GM18508 (cell line): ENCODE results near the gene SMIM35.
"Not testable (repeated sequence)": the region's sequence is repeated elsewhere in the genome, so short reads cannot be mapped to it uniquely, and the experiment has no call there.

ENCODE experiments used
- ATAC-seq: cut with Tn5 transposase; IDR thresholded peaks from one replicate; pipeline ENCODE4 v1.9.1; 2021; ENCODE audit warnings: moderate number of reproducible peaks; ENCODE audit not compliant: insufficient read depth, unreplicated experiment

Gene SMIM35

DNA sequence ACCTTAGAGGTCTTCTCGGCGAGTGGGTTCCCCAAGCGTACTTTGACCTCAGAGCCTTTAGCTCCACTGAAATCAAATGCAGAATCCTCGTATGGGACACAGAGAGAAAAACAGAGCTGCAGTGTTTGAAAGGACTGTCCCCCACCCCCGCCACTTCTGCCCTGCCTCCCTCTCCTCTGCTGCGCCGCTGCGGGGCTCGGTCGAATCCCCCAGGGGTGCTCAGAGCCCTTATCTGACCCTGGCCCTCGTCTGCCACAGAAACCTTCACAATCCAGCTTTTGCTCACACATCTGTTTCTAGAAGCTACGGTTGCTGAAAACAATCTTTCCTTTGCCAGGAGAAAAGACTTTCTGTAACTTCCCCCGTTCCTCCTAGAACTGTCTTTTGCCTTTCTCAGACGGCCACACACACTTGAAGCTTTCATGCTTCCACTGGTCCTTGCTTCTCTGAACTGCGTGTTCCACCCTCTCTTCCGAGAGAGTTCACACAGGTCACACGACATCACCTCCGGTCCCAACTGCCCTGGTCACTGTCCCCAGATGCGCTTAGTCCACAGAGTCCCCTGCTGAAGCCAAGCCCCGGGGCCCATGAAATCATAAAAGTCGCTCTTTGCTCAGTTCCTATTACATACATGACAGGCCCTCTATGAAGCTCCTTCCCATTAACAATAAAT lies 3.7 kb downstream of the SMIM35 start:
- no peak for ATAC-seq

DNA sequence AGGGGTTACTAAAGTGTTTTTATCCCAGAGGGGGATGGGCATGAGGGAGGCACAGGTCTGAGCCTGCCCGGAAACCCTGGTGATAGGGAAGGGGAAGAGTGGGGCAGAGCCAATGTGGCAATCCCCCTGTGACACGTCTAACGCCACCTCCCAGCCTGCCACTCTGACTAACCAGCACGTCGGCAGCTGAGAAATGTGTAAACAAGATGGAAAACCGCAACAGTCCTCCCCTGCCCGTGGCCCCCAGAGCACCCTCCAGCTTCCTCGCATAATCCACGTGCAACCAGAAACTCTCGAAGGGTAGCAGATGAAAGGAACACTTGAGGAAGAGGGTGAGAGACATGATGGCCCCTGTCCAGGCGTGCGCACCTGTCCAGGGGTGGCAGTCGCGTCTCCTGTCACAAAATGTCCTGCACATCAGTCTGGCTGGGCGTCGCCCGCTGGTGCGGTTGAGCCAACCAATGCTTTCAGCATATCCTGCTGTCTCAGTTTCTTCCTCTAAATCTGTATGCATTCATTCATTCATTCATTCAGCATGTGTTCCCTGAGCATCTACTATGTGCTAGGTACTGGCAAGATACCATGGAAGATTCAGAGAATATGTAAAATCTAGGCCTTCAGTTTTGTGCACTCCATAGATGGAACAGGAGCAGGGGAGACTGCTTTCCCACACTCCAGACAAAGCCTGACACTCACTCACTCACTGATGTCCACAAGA lies 5.4 kb downstream of the SMIM35 start:
- ATAC-seq: no peak

DNA sequence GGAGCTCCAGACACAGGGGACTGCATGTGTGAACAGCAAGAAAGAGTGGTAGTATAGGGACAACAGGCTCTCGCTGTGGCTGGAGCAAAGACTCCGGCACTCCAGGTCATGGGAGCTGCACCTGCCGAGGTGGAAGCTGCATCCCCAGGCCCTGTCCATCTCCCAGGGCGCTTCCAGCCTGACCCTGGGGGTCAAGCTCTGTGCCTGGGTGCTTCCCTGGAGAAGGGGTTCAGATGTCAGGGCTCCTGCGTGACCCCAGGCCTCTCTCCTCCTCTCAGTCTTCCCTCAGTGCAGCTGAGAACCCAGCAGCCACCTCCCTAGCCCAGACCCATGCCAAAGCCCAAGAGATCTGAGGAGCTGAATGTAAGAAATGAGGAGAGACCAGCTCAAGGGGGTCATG lies 6.5 kb downstream of the SMIM35 start:
- ATAC-seq: no peak

- ATAC-seq: no peak
Observed at GRCh38 chr11:118079491-118079890, 7.3 kb downstream of the SMIM35 start.

DNA sequence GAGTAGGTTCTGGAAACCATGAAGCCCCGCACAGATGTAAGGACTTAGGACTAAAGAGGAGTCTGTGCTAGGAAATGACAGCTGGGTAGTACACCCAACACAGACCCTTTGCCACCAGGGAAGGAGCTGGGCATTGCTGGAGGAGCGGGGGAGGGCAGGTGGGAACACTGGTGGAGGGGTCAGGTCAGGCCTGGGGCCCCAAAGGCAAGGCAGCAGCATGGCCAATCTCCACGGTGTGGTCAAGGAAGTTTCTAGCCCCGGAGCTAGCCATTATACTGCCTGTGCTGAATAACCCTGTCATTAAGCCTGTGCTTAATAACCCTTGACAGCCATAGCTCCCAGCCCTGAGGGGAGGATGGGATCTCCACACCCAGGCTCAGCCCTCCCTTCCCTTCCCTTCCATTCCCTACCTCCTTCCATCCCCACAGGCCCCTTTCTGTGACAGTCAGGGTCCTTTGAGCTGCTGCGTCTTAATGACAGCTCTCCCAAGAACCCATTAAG lies 7.8 kb downstream of the SMIM35 start:
- ATAC-seq: no peak

DNA sequence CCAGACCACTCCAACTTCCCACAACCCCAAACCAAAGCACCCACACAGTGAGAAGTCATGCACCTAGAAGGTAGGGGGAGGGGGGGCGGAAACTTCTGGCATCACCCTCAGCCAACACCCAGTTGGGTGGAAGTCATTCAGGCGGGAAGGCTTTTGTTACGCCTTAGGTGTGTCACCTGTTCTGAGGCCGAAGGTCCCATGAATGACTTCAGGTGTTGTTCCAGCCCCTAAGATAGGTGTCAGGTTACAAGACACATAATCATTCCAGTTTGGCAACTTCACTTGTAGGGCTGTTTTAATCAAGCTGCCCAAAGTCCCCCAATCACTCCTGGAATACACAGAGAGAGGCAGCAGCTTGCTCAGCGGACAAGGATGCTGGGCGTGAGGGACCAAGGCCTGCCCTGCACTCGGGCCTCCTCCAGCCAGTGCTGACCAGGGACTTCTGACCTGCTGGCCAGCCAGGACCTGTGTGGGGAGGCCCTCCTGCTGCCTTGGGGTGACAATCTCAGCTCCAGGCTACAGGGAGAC lies 9.9 kb downstream of the SMIM35 start, which contains the start of gene TMPRSS4:
TMPRSS4 (plus strand) TSS at position 325 of the 528 bp plus-strand sequence. CDS start 225 bp downstream, outside the sequence.
- ATAC-seq: no peak

DNA sequence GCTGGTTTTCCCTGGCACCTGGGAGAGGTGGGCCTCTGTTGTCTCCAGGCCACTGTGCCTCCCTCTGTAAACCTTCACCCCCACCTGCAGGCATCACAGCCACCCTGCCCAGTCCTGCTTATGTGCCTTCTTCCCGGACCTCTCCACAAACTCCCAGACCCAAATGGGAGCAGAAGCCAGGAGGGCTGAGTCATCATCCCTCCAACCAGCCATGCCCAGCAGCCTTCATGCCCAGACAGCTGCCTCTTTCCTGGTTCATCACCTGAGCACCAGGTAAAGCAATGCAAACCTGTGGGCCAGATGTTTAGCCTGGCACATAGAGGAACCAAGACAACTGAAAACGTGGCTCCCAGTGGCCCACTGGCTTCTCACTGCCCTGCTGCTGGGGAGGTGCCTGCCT lies 12.0 kb downstream of the SMIM35 start:
- no peak for ATAC-seq

DNA sequence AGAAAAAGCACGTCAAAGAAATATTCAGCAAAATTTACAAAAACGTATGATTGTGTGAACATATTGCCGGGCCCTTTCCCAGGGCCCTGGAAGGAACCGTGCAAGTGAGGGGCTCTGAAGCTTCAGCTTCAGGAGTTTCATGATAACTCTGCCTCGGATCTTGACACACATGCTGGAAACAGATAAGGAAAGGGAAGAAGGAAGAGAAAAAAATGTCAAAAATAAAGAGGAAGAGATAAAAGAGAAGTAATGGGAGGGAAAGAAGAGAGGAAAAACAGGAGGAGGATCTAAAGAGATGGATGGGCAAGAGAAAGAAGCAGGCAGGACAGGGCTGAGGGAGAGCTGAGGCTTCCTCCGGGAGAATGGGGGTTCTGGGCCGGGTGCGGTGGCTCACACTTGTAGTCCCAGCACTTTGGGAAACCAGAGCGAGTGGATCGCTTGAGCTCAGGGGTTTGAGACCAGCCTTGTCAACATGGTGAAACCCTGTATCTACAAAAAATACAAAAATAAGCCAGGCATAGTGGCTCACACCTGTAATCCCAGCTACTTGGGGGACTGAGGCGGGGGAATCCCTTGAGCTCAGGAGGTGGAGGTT lies 12.6 kb downstream of the SMIM35 start:
- ATAC-seq: no peak

DNA sequence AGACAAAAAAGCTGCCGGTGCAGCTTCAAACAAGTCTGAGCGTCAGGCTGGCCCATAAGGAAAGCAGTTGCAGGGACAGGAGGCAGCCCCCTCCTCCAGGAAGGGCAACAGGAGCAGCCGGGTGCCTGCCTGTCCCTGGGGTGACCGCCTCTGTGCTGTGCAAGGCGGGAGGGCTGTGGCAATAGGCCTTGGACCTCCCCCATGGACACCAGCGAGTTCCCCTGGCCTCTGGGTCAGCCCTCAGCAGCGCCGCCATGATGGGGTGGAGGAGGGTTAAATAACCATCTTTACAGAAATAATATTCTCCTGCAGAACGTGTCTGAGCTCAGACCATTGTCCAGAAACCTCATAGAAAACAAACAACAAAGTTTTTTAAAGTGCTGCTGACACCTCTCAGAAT lies 13.2 kb downstream of the SMIM35 start:
- no peak for ATAC-seq

DNA sequence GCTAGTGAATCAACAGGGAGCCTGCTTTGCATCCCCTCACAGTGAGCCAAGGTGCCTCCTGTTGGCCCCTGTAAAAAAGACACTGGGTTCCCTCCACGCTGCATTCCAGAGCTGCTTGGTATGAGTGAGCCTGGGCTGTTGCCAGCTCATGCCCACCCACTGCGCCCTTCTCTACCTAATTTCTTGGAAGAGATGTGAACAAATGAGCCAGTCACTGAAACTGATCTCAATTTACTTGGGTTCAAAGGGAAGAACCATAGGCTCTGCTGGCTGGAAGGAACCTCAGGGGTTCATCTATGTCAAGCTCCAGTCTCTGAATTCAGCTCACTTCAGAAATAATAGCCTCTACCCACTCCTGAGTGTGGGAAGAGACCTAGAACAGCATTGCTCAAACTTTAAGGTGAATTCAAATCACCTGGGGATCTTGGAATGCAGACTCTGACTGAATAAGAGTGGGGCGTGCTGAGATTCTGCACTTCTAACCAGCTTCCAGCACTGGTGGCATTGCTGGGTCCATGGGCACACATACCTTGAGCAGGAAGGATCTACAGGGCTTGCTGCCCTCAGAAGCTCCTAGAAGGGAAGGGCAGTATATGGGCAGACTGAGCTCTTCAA lies 15.2 kb downstream of the SMIM35 start:
- ATAC-seq: no peak

DNA sequence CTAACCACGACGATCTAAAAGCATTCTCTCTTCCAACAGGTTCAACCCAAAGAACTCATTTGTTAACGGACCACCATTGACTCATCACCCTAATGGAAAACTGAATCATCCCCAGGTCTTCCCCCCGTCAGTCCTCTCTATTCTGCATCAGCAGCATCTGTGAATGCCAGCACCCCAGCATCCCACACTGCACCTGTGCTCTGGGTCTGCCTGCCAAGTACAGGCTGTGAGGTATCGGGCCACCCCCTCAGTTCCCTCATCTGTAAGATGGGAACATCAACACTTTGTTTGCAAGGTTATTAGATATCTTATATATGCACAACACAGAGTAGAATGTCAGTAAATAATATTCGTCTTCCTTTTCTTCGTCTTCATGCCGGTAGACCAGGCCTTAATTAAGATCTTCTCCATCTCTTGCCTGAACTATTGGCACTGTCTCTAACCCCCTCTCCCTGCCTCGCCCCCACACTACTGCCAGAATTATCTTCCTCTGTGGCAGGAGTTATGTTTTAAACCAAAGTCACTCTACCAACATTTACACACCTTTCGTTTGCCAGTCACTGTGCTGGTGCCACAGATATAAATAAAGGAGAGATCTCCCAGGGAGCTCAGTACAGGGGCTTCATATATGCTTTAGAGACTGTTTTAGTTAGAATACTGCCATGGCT lies 17.7 kb downstream of the SMIM35 start:
- no peak for ATAC-seq

- ATAC-seq: no peak
Observed at GRCh38 chr11:118068206-118068944, 18.4 kb downstream of the SMIM35 start.

DNA sequence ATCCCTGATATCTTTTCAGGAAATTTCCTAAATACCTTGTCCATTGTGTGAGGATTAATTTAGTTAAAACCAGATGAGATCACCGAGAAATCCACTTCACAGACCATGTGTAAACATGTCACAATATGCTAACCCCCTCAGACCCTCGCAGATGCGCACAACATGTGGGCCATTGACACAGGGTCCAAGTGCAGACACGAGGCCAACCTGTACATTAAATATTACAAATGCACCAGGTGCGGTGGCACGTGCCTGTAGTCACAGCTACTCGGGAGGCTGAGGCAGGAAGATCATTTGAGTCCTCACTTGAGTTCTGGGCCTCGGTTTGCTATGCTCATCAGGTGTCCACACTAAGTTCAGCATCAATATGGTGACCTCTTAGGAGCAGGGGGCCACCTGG lies 19.8 kb downstream of the SMIM35 start:
- ATAC-seq: no peak

DNA sequence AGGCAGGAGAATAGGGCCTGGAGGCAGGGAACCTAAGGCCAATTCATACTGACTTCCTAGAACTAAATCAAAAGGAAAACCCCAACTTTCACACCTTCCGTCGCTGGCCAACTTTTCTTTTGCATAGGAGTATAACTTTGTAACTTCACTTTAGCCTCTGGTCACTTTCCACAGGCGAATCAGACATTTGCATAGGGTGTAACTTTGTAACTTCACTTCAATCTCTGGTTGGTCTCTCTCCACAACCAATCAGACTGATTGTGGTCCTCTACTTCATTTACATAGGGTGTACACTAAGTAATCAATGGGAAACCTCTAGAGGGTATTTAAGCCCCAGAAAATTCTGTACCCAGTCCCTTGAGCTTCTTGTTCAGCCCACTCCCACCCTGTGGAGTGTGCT lies 21.4 kb downstream of the SMIM35 start:
- no peak for ATAC-seq

GRCh38 chr11:118064956-118065355 lies 21.8 kb downstream of the SMIM35 start:
- ATAC-seq: no peak

DNA sequence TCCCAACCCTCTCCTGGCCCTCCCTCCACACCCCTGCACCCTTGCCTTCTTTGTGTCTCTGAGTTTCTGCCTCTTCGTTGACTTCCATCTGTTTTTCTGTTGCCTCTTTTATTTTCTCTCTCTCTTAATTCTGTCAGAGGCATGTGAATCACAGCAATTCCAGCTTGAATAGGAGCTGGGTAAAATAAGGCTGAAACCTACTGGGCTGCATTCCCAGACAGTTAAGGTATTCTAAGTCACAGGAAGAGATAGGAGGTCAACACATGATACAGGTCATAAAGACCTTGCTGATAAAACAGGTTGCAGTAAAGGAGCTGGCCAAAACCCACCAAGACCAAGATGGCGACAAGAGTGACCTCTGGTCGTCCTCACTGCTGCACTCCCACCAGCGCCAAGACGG lies 24.1 kb downstream of the SMIM35 start:
- not testable (repeated sequence) for ATAC-seq

GRCh38 chr11:118062181-118062580 lies 24.6 kb downstream of the SMIM35 start:
- ATAC-seq: not testable (repeated sequence)

GRCh38 chr11:118061586-118062125 lies 25.1 kb downstream of the SMIM35 start:
- ATAC-seq: no peak

- ATAC-seq: no peak
Observed at GRCh38 chr11:118060869-118061268, 25.9 kb downstream of the SMIM35 start.
